ENCODE measurements around the gene PPDPF. TPM values are rescaled to one million over a fixed set of nuclear protein-coding genes. Genes with fewer than 3 reads are reported as not detected.

The PPDPF gene
- total RNA-seq, 1 experiment from 2014 or later: 245 TPM

GRCh38 chr20:63539441-63540370 is 19.1 kb downstream of the PPDPF start:
- H2AFZ ChIP-seq (ENCODE audit: low read length): no peak overlapping the region
- no peaks in the 10 kb centered on the region for H3K36me3 ChIP-seq (ENCODE audit: low read depth, low read length)
- peak overlapping the region; percentile 100 for H3K4me2 ChIP-seq (ENCODE audit: low read length)
- H3K9me2 ChIP-seq (replicated peaks; ENCODE audit: low read length): no peaks in the 10 kb centered on the region
- H3K9ac ChIP-seq (ENCODE audit: low read length): peak overlapping the region; percentile 42
- intact Hi-C loops (cut with micrococcal nuclease): loop anchor here (2.0 to 5.0 kb wide), 5 partner anchors 35 to 418 kb away; partner anchors contain the start of genes GMEB2, HELZ2 and UCKL1
- ChIA-PET CTCF (no interaction called here), POLR2A (ENCODE audit: unreplicated experiment) (no interaction called here)
- no peak for DNase-seq
- H4K20me1 ChIP-seq (ENCODE audit: low read length): no peaks in the 10 kb centered on the region
- H3K4me3 ChIP-seq (ENCODE audit: low read length): peak overlapping the region; percentile 84; the same call in 1 of the 2 replicates
- no peaks in the 10 kb centered on the region for H3F3A ChIP-seq (ENCODE audit: low read length, unreplicated experiment)
- H3K79me2 ChIP-seq (ENCODE audit: low read length): peaks cover 11% of the 10 kb centered on the region
- no peaks in the 10 kb centered on the region for H3K9me3 ChIP-seq (ENCODE audit: low read length)
- no peak for ATAC-seq
- H3K4me1 ChIP-seq (ENCODE audit: insufficient read depth, low read length): peaks cover 40% of the 10 kb centered on the region
- TF ChIP-seq EZH2phosphoT487 (IDR thresholded peaks at IDR 0.05; ENCODE audit: borderline replicate concordance, low read length) (no peak), EZH2 (IDR thresholded peaks at IDR 0.05; ENCODE audit: low read length, unreplicated experiment) (no peak), CTCF (conservative IDR thresholded peaks at IDR 0.05; ENCODE audit: low read depth, low read length) (no peak)
- no TSS peak for BruUV-seq (replicated peaks)
- H3K27me3 ChIP-seq (ENCODE audit: low read length): no peaks in the 10 kb centered on the region
- H3K27ac ChIP-seq (ENCODE audit: low read length): peak overlapping the region; percentile 85

GRCh38 chr20:63540417-63541186 is 20.0 kb downstream of the PPDPF start:
- TF ChIP-seq CTCF (conservative IDR thresholded peaks at IDR 0.05; ENCODE audit: low read depth, low read length) (no peak), EZH2phosphoT487 (IDR thresholded peaks at IDR 0.05; ENCODE audit: borderline replicate concordance, low read length) (no peak), EZH2 (IDR thresholded peaks at IDR 0.05; ENCODE audit: low read length, unreplicated experiment) (no peak)
- no peak overlapping the region for H3K9ac ChIP-seq (ENCODE audit: low read length)
- ChIA-PET POLR2A (ENCODE audit: unreplicated experiment) (no interaction called here), CTCF (no interaction called here)
- DNase-seq (peak; percentile 41), ATAC-seq (no peak)
- intact Hi-C loops (cut with micrococcal nuclease): no loop called here
- no peak overlapping the region for H2AFZ ChIP-seq (ENCODE audit: low read length)
- no peaks in the 10 kb centered on the region for H3K9me3 ChIP-seq (ENCODE audit: low read length)
- H3K4me2 ChIP-seq (ENCODE audit: low read length): no peak overlapping the region
- peaks cover 49% of the 10 kb centered on the region for H3K4me1 ChIP-seq (ENCODE audit: insufficient read depth, low read length)
- no peak overlapping the region for H3K4me3 ChIP-seq (ENCODE audit: low read length)
- no peaks in the 10 kb centered on the region for H3K27me3 ChIP-seq (ENCODE audit: low read length)
- no peak overlapping the region for H3K27ac ChIP-seq (ENCODE audit: low read length)
- no peaks in the 10 kb centered on the region for H3F3A ChIP-seq (ENCODE audit: low read length, unreplicated experiment)
- H3K79me2 ChIP-seq (ENCODE audit: low read length): peaks cover 11% of the 10 kb centered on the region
- no TSS peak for BruUV-seq (replicated peaks)
- no peaks in the 10 kb centered on the region for H3K9me2 ChIP-seq (replicated peaks; ENCODE audit: low read length)
- H4K20me1 ChIP-seq (ENCODE audit: low read length): no peaks in the 10 kb centered on the region
- H3K36me3 ChIP-seq (ENCODE audit: low read depth, low read length): no peaks in the 10 kb centered on the region
